Stomach (tissue), 9 donors: ENCODE data around the gene ANKIB1. TPM values are rescaled to one million over a fixed set of nuclear protein-coding genes. Genes with fewer than 3 reads are reported as not detected.

Experiments used
- DNase-seq, 2 donors: peaks; one replicate each; pipeline versions ENCODE4 v3.0.0 to v3.0.0-alpha.2; 2013 to 2019
- H3K27ac ChIP-seq, 5 donors: fragments of 200-600 bp in 4 of 5; sonication (generic) in 4 of 5; one replicate each; pipeline ENCODE4 v1.5.1; 2013 to 2019; ENCODE audit warnings: mild to moderate bottlenecking in 1 of 5, moderate library complexity in 1 of 5
- H3K27me3 ChIP-seq, 3 donors: fragments of 200-600 bp; sonication (generic); one replicate each; pipeline ENCODE4 v1.5.1; 2017 to 2019; ENCODE audit warnings: mixed run types in 1 of 3
- H3K36me3 ChIP-seq, 4 donors: fragments of 200-600 bp; sonication (generic); 1 replicate in 3 of 4; 2 replicates in 1 of 4; pipeline ENCODE4 v1.5.1; 2016 to 2019
- H3K4me1 ChIP-seq, 4 donors: fragments of 200-600 bp; sonication (generic); one replicate each; pipeline ENCODE4 v1.5.1; 2016 to 2019
- H3K4me3 ChIP-seq, 4 donors: fragments of 200-600 bp; sonication (generic) in 3 of 4; one replicate each; pipeline ENCODE4 v1.5.1; 2016 to 2019; ENCODE audit warnings: mild to moderate bottlenecking in 1 of 4
- H3K9me3 ChIP-seq, 4 donors: fragments of 200-600 bp; sonication (generic); one replicate each; pipeline ENCODE4 v1.5.1; 2016 to 2019
- EP300 ChIP-seq: sonication (generic); formaldehyde crosslinking; IDR thresholded peaks from one replicate; pipeline ENCODE4 v1.6.1; 2017; ENCODE audit warnings: antibody characterized with exemption
- POLR2A ChIP-seq, 4 donors: fragments of 450-650 bp; IDR thresholded peaks; one replicate each; pipeline ENCODE4 v1.6.1; 2016; ENCODE audit warnings: antibody characterized with exemption in 4 of 4, control low read depth in 2 of 4, mild to moderate bottlenecking in 1 of 4, moderate library complexity in 1 of 4
- POLR2AphosphoS5 ChIP-seq, 3 donors: sonication (generic); formaldehyde crosslinking; IDR thresholded peaks; one replicate each; pipeline ENCODE4 v1.6.1; 2016; ENCODE audit warnings: antibody characterized with exemption in 3 of 3
- WGBS, 5 donors: extraction: QIAGEN DNeasy Blood & Tissue Kit in 3 of 5; methylation state at CpG; one replicate each; pipeline versions ENCODE4 v1.1.5 to v1.1.7; 2013 to 2018; 5-methylcytosine and 5-hydroxymethylcytosine counted together
- intact Hi-C: fragments of 100-400 bp; cut with DNase I; formaldehyde crosslinking; loops from one replicate; pipeline ENCODE4 v1.15.1; 2023; ENCODE audit warnings: low total_unique reads
- polyA plus RNA-seq, 3 donors: library from polyadenylated mRNA; stranded (reverse); fragments of 200-250 nt; gene quantifications; one replicate each; pipeline ENCODE4 v1.2.3, GENCODE V29; 2013
- total RNA-seq, 5 donors: library from RNA; depleted of rRNA; stranded (reverse); fragments of >200 nt; gene quantifications; one replicate each; pipeline versions ENCODE4 v1.1.0 to v1.2.3, GENCODE V29; 2014 to 2016
- TF ChIP-seq, protein P1 (sequence below), 7 experiments: fragments of 450-650 bp in 4 of 7; fragments of 200-600 bp in 3 of 7; sonication (generic) in 3 of 7; IDR thresholded peaks; one replicate each; pipeline ENCODE4 v1.5.1; 2016 to 2019; ENCODE audit warnings: antibody characterized with exemption in 7 of 7, control low read depth in 2 of 7, mild to moderate bottlenecking in 1 of 7
- donor health status: healthy with polysubstance abuse.
- donor health status: Bipolar disorder and iron deficiency.
- donor health status: healthy.

The ANKIB1 gene
- total and polyA plus RNA-seq, 8 donors = 8.3 to 212 (median 36.2) TPM

DNA sequence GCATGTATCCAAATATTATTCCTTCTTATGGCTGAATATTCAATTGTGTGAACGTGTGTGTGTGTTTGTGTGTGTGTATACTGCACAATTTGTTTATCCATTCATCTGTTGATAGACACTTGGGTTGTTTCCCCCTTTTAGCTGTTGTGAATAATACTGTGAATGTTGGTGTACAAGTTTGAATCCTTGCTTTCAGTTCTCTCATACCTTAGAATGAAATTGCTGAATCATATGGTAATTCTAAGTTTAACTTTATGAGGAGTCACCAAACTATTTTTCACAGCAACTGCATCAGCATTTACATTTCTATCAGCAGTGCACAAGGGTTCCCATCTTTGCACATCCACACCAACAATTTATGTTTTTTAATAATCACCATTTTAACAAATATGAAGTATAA lies 114.6 kb downstream of the ANKIB1 start:
- DNase-seq = no peak
- WGBS, 5 donors = 76 to 86% (median 81%) methylated on average over 1 of the region's 1 CpG
- intact Hi-C loops = no loop called here
- H3K4me1 ChIP-seq = no peaks in the 10 kb centered on the region
- H3K4me3 ChIP-seq = no peak overlapping the region
- TF ChIP-seq POLR2A (IDR thresholded peaks at IDR 0.05) (no peak), POLR2AphosphoS5 (IDR thresholded peaks at IDR 0.05) (no peak), EP300 (no peak)
- TF ChIP-seq, protein P1, sequence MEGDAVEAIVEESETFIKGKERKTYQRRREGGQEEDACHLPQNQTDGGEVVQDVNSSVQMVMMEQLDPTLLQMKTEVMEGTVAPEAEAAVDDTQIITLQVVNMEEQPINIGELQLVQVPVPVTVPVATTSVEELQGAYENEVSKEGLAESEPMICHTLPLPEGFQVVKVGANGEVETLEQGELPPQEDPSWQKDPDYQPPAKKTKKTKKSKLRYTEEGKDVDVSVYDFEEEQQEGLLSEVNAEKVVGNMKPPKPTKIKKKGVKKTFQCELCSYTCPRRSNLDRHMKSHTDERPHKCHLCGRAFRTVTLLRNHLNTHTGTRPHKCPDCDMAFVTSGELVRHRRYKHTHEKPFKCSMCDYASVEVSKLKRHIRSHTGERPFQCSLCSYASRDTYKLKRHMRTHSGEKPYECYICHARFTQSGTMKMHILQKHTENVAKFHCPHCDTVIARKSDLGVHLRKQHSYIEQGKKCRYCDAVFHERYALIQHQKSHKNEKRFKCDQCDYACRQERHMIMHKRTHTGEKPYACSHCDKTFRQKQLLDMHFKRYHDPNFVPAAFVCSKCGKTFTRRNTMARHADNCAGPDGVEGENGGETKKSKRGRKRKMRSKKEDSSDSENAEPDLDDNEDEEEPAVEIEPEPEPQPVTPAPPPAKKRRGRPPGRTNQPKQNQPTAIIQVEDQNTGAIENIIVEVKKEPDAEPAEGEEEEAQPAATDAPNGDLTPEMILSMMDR (IDR thresholded peaks at IDR 0.05) = no peak
- no peak overlapping the region for H3K27ac ChIP-seq
- H3K9me3 ChIP-seq = no peaks in the 10 kb centered on the region
- peaks cover 5 to 71% (median 52%) of the 10 kb centered on the region in 4 donors for H3K36me3 ChIP-seq
- H3K27me3 ChIP-seq = no peaks in the 10 kb centered on the region

DNA sequence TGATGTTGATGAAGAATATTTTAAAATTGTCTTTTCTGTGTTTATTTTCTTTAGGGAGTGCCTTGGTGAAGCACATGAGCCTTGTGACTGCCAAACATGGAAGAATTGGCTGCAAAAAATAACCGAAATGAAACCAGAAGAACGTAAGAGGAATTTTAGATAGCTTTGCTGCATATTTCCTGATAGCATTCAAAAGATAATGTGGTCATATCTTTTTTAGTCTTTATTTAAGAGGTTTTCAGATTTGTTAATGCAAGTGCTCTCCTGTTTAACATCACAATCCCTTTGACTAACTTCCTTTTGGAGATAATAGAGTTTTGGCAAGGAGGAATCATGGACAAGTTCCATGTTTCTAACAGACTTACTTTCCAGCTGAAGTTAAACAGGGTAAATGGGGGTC lies 116.4 kb downstream of the ANKIB1 start:
- WGBS, 5 donors = 29 to 74% (median 45%) methylated on average over 2 of the region's 2 CpGs
- H3K4me3 ChIP-seq = no peak overlapping the region
- intact Hi-C loops = no loop called here
- H3K9me3 ChIP-seq = no peaks in the 10 kb centered on the region
- no peaks in the 10 kb centered on the region for H3K27me3 ChIP-seq
- DNase-seq = no peak
- peaks cover 5 to 74% (median 55%) of the 10 kb centered on the region in 4 donors for H3K36me3 ChIP-seq
- no peaks in the 10 kb centered on the region for H3K4me1 ChIP-seq
- TF ChIP-seq POLR2A (IDR thresholded peaks at IDR 0.05) (no peak), POLR2AphosphoS5 (IDR thresholded peaks at IDR 0.05) (no peak), EP300 (no peak)
- TF ChIP-seq, protein P1 (IDR thresholded peaks at IDR 0.05) = no peak
- no peak overlapping the region for H3K27ac ChIP-seq

DNA sequence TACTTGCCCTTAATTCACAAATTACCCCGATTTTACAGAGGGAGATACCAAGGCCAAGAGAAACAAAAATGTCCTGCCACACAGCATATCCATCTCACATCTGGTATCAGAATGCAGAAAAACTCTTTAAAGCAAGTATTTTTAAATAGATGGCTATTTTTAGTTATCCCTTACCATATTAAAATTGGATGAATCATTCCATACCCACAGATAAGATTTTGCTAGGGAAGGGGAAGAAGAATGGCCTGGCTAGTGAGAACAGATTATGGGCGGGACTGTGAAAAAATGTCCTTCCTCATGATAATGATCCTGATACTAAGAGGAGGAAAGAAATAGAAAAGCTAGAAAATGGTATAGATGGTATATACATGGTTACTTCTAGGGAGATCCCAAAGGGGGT lies 121.0 kb downstream of the ANKIB1 start:
- Histone ChIP-seq H3K4me3 (no peak overlapping the region), H3K27ac (no peak overlapping the region), H3K4me1 (no peaks in the 10 kb centered on the region), H3K27me3 (no peaks in the 10 kb centered on the region), H3K9me3 (no peaks in the 10 kb centered on the region), H3K36me3 (peaks cover 5 to 61% (median 51%) of the 10 kb centered on the region in 4 donors)
- TF ChIP-seq EP300 = no peak
- no peak for TF ChIP-seq POLR2A (IDR thresholded peaks at IDR 0.05)
- TF ChIP-seq, protein P1 (IDR thresholded peaks at IDR 0.05) = no peak
- TF ChIP-seq POLR2AphosphoS5 (IDR thresholded peaks at IDR 0.05) = no peak
- intact Hi-C loops = no loop called here
- WGBS, 5 donors = 91 to 95% (median 93%) methylated on average over 2 of the region's 2 CpGs
- no peak for DNase-seq

DNA sequence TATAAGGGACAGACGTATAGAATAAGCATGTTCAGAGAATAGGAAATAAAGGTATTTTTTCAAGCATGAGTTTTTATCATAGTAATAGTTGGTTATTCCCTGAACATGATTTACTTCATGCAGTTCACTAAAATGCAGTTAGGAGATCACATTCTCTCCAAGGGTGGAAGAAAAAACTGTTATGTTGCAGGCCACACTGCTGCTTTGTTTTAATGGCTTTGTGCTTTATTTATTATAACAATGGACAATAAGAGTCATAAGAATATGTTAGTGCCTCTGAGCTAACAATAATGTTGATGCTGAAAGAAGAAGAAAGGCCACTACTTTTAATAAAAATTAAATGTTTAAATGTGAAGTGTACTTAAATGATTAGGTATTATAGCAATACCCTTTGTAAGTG lies 123.0 kb downstream of the ANKIB1 start:
- no peaks in the 10 kb centered on the region for H3K27me3 ChIP-seq

More for the DNA sequence above, 123.0 kb downstream of the ANKIB1 start:
- no peak overlapping the region for H3K4me3 ChIP-seq
- no peaks in the 10 kb centered on the region for H3K4me1 ChIP-seq
- H3K36me3 ChIP-seq = peaks cover 0 to 51% (median 38%) of the 10 kb centered on the region in 4 donors
- TF ChIP-seq, protein P1 (IDR thresholded peaks at IDR 0.05) = no peak
- TF ChIP-seq POLR2A (IDR thresholded peaks at IDR 0.05) (no peak), EP300 (no peak), POLR2AphosphoS5 (IDR thresholded peaks at IDR 0.05) (no peak)
- 83 to 97% (median 92%) methylated on average over 1 of the region's 1 CpG for WGBS, 5 donors
- no peaks in the 10 kb centered on the region for H3K9me3 ChIP-seq
- no peak for DNase-seq
- intact Hi-C loops = no loop called here
- no peak overlapping the region for H3K27ac ChIP-seq
